Activated naive CD4-positive, alpha-beta T cell treated with anti-CD3 and anti-CD28 coated beads, Interleukin-2, amount 50 U/mL, for 24 hours (primary cell): ENCODE data around the gene ZMYND19.

ENCODE experiments used
- H3K27ac Mint-ChIP-seq: one replicate; pipeline ENCODE4 v1.8.0; 2021; ENCODE audit warnings: mild to moderate bottlenecking, mixed read lengths
- H3K27me3 Mint-ChIP-seq: one replicate; pipeline ENCODE4 v1.8.0; 2021; ENCODE audit warnings: mixed read lengths
- H3K36me3 Mint-ChIP-seq: one replicate; pipeline ENCODE4 v1.8.0; 2021; ENCODE audit warnings: mixed read lengths
- H3K4me1 Mint-ChIP-seq: one replicate; pipeline ENCODE4 v1.8.0; 2021; ENCODE audit warnings: mixed read lengths
- H3K4me3 Mint-ChIP-seq: one replicate; pipeline ENCODE4 v1.8.0; 2021; ENCODE audit warnings: mild to moderate bottlenecking, mixed read lengths
- H3K9me3 Mint-ChIP-seq: one replicate; pipeline ENCODE4 v1.8.0; 2021; ENCODE audit warnings: mixed read lengths

The ZMYND19 gene

GRCh38 chr9:137619240-137620047 is 29.1 kb upstream of the ZMYND19 start:
- Mint-ChIP-seq H3K9me3 (no peaks in the 10 kb centered on the region), H3K27me3 (no peaks in the 10 kb centered on the region), H3K36me3 (peaks cover 3% of the 10 kb centered on the region), H3K4me1 (peaks cover 48% of the 10 kb centered on the region), H3K27ac (peak overlapping the region; percentile 92), H3K4me3 (peak overlapping the region; percentile 90)

DNA sequence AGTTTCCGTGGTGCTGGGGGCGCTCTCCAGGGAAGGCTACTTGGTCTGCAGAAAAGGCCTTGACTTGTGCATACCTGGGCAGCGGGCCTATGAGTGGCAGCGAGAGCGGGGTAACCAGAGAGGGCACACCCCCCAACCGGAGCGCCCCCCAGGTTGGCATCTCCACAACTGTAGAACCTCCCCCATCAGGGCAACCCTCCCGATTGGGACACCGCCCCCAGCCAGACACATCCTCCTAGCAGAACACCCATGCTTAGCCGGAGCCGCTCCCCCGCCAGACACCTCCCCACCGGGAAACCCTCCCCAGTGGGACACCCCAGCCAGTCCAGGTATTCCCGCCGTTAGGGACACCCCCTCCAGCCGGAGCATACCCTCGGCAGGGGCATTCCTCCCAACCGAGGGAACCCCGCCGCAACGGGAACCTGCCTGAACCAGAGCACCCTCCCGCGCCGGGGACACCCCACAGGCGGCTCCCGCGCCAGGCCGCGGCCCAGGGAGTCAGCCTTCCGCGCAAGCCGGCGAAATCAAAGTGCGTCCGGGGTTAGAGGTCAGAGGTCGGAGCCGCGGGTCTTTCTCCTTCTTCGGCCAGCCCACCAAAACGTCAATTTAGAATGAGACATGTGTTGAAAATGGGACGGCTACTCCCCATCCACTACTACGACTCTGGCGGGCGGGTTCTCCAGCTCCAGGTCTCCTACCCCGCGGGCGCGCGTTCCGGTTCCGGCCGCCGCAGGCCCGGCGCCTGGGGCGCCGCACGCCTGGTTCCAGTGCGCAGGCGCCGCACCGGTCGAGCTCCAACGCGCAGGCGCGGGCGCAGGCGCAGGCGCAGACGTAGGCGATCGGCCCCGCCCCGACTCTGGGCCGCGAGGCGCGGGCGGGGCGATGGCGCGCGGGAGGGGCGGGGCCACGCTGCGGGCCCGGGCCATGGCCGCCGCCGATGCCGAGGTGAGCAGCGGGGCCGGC is 28.1 kb upstream of the ZMYND19 start, which contains the start of gene EHMT1:
TSS of gene EHMT1 (plus strand) at position 901 of the 963 bp plus-strand sequence. CDS start at position 925, 24 bp downstream.
- Mint-ChIP-seq H3K27ac (peak within 1 kb of the TSS; percentile 95), H3K9me3 (no peaks in the 10 kb centered on the region), H3K4me3 (peak within 1 kb of the TSS; percentile 91), H3K4me1 (peaks cover 44% of the 10 kb centered on the region), H3K27me3 (no peaks in the 10 kb centered on the region), H3K36me3 (peaks cover 3% of the 10 kb centered on the region)

- Mint-ChIP-seq H3K9me3 (no peaks in the 10 kb centered on the region), H3K27me3 (no peaks in the 10 kb centered on the region), H3K27ac (no peak overlapping the region), H3K4me3 (no peak overlapping the region), H3K36me3 (peaks cover 3% of the 10 kb centered on the region), H3K4me1 (peaks cover 39% of the 10 kb centered on the region)
These were observed 25.1 kb upstream of the ZMYND19 start for GRCh38 chr9:137615387-137615871.

GRCh38 chr9:137614631-137615386 is 24.5 kb upstream of the ZMYND19 start:
- Mint-ChIP-seq H3K36me3 (peaks cover 3% of the 10 kb centered on the region), H3K9me3 (no peaks in the 10 kb centered on the region), H3K27ac (no peak overlapping the region), H3K4me3 (no peak overlapping the region), H3K4me1 (peaks cover 37% of the 10 kb centered on the region), H3K27me3 (no peaks in the 10 kb centered on the region)

DNA sequence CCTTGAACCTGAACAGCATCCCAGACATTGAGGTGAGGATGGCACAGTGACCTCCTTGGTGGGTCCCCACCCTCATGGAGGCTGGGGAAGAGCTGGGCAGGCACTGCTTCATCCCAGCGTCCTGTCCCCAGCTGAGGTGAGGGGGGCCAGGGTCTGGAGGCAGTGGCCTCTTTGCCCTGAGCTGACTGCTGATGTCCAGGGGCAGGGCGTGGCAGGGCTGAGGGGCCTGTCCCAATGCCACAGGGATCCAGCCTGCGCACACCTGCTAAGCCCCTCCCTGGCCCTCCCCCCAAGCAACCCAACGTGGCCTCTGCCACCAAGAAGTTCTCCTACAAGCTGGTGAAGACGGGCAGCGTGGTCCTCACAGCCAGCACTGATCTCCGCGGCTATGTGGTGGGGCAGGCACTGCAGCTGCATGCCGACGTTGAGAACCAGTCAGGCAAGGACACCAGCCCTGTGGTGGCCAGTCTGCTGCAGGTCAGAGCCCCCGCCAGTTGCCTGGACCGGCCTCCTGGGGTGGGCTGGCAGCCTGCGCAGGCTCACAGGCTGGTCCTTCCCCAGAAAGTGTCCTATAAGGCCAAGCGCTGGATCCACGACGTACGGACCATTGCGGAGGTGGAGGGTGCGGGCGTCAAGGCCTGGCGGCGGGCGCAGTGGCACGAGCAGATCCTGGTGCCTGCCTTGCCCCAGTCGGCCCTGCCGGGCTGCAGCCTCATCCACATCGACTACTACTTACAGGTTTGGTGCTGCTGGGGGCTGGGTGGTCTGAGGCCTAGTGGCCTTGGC is 23.6 kb upstream of the ZMYND19 start:
- peaks cover 2% of the 10 kb centered on the region for H3K36me3 Mint-ChIP-seq
- no peaks in the 10 kb centered on the region for H3K27me3 Mint-ChIP-seq
- H3K4me1 Mint-ChIP-seq, result peaks cover 37% of the 10 kb centered on the region
- H3K9me3 Mint-ChIP-seq, result no peaks in the 10 kb centered on the region
- no peak overlapping the region for H3K27ac Mint-ChIP-seq
- no peak overlapping the region for H3K4me3 Mint-ChIP-seq

DNA sequence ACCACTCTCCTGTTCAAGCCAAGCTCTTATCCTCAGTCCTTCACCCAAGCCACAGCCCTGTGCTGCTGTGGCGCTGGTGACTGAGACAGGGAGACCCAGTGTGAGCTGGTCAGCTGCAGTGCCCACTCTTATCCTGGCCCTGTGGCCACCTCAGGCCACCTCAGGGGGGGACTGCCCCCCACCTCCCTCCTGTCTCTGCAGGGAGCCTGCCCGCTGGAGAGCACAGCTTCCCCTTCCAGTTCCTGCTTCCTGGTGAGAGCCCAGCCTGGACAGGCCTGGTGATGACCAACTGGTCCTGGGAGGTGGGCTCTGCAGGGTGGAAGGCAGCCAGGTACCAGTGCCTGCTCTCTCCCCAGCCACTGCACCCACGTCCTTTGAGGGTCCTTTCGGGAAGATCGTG is 22.9 kb upstream of the ZMYND19 start:
- no peak overlapping the region for H3K4me3 Mint-ChIP-seq
- no peaks in the 10 kb centered on the region for H3K27me3 Mint-ChIP-seq
- no peak overlapping the region for H3K27ac Mint-ChIP-seq
- peaks cover 2% of the 10 kb centered on the region for H3K36me3 Mint-ChIP-seq
- H3K4me1 Mint-ChIP-seq, result peaks cover 37% of the 10 kb centered on the region
- H3K9me3 Mint-ChIP-seq, result no peaks in the 10 kb centered on the region

GRCh38 chr9:137612741-137613142 is 22.4 kb upstream of the ZMYND19 start:
- Mint-ChIP-seq H3K9me3 (no peaks in the 10 kb centered on the region), H3K27me3 (no peaks in the 10 kb centered on the region)

DNA sequence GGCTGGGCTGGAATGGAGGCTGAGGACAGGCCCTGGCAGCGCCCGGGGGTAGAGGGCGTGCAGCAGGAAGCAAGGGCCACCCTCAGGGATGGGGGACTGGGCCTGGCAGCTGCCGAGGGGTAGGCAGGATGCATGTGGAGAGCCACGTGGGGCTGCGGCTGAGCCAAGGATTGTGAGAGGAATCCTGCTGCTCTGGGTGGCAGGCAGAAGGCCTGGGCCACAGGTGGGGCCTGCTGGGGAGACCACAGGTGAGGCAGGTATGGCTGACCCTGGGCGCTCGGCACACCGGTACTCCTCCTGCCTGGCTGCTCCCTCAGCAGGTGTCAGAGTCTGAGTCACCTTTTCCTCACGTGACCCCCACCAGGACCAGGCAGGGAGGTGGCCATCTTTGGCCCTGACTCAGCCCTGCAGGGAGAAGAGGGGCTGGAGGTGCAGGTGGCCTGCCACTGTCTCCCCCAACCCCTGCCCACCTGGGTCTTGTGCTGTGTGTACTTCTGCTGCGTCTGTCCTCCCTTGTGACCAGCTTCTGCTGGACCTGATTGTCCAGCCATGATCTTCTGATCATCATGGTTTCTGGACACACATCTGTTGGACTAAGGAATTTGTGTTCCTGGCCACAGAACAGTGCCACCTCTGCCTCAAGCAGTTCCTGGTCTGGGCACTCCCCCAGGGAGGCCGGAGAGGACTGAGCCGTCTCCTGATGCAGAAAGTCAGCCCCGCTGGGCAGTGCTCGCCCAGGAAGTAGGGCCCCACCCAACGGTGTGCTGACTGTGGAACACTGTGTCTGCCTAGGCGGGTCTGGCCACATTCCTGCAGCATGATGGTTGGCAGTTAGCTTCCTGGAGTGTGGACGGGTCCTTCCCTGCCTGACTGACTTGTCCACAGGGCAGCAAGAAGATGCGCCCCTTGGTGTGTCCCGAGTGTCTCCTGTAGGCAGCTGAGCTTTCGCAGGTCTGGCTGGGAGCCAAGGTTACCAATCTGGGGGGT is 21.6 kb upstream of the ZMYND19 start:
- Mint-ChIP-seq H3K9me3 (no peaks in the 10 kb centered on the region), H3K4me1 (peaks cover 34% of the 10 kb centered on the region), H3K27ac (peak overlapping the region; percentile 84), H3K36me3 (no peaks in the 10 kb centered on the region), H3K27me3 (no peaks in the 10 kb centered on the region), H3K4me3 (peak overlapping the region; percentile 40)

More at GRCh38 chr9:137612741-137613142, 22.4 kb upstream of the ZMYND19 start:
- Mint-ChIP-seq H3K4me3 (no peak overlapping the region), H3K36me3 (peaks cover 2% of the 10 kb centered on the region), H3K27ac (no peak overlapping the region), H3K4me1 (peaks cover 33% of the 10 kb centered on the region)

- Mint-ChIP-seq H3K4me3 (no peak overlapping the region), H3K36me3 (no peaks in the 10 kb centered on the region), H3K4me1 (peaks cover 39% of the 10 kb centered on the region), H3K9me3 (no peaks in the 10 kb centered on the region), H3K27ac (no peak overlapping the region), H3K27me3 (no peaks in the 10 kb centered on the region)
These were observed 20.6 kb upstream of the ZMYND19 start for GRCh38 chr9:137610944-137611343.

DNA sequence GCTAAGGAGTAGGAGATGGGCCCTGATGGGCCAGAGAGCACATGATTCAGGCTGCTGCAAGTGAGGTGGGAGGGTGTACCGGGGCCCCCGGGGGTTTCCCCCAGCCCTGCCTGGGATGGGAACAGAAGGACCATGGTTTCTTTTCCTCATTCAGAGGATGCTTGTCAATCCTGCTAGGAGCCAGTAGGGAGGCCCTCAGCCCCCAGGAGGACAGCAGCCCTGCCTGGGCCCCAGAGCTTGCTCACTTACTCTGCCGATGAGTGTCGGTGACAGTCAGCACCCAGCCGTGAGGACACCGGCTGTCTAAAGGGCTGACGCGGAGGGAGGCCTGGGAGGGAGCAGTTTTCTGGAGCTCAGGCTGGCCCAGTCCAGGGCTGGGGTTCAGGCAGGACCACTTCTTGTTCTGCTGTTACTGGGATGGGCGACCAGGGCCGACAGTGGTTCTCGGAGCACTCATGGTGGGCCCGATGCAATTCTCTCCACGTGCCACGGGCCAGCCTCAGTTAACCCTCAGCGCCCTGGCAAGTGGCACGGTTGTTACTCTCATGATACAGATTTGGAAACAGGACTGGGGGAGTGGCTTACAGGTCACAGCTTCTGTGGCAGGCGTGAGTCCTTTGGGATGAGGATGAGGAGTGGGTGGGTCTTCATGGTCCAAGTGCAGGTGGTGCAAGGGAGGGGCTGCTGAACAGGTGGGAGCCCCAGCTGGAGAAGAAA is 17.0 kb upstream of the ZMYND19 start:
- Mint-ChIP-seq H3K4me3 (peak overlapping the region; percentile 82), H3K36me3 (no peaks in the 10 kb centered on the region), H3K9me3 (no peaks in the 10 kb centered on the region), H3K27ac (peak overlapping the region; percentile 81), H3K4me1 (peaks cover 33% of the 10 kb centered on the region), H3K27me3 (no peaks in the 10 kb centered on the region)

- Mint-ChIP-seq H3K4me3 (peak overlapping the region; percentile 82), H3K4me1 (peaks cover 28% of the 10 kb centered on the region), H3K27me3 (no peaks in the 10 kb centered on the region), H3K36me3 (no peaks in the 10 kb centered on the region), H3K27ac (peak overlapping the region; percentile 81), H3K9me3 (no peaks in the 10 kb centered on the region)
These were observed 16.4 kb upstream of the ZMYND19 start for GRCh38 chr9:137606734-137607138.

DNA sequence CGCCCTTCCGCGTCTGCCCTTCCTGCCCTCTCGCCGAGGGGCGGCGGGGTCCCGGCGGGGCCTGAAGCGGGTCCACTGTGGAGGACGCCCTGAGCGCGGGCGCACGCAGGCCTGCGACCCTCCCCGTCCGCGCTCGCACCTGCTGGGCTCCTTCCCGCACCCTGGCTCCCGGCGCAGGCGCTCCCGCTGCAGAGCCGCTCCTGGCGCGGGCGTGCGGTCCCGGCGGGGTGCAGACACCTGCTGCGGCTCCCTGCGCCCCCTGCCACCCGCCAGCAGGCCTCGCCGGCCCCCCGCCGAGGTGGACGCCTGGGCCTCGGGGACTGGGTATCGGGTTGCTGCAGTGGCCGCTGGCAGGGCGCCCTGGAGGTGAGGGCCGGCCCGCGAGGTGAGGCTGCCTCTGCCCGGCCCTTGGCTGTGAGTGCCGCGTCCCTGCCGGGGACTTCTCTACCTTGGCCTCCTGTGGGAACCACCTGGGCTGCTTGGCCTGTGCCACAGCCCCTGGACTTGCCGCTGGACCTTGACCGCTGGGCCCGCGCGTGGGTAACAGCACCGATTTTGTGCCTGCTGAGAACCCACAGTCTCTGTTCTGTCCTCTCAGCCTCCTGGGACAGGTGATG is 15.8 kb upstream of the ZMYND19 start:
- no peak overlapping the region for H3K27ac Mint-ChIP-seq
- H3K9me3 Mint-ChIP-seq, result no peaks in the 10 kb centered on the region
- H3K36me3 Mint-ChIP-seq, result no peaks in the 10 kb centered on the region
- no peaks in the 10 kb centered on the region for H3K27me3 Mint-ChIP-seq
- peaks cover 22% of the 10 kb centered on the region for H3K4me1 Mint-ChIP-seq
- H3K4me3 Mint-ChIP-seq, result peak overlapping the region; percentile 82
